Body of pancreas (tissue), 4 donors: Measurements from ENCODE around the gene SLC2A10.

Experiments
- CTCF ChIP-seq, 7 experiments: fragments of 450-650 bp in 4 of 7; fragments of 200-600 bp in 3 of 7; sonication (generic) in 3 of 7; IDR thresholded peaks; one replicate each; pipeline ENCODE4 v1.5.1; 2016 to 2019; ENCODE audit warnings: antibody characterized with exemption in 7 of 7
- POLR2A ChIP-seq, 3 donors: fragments of 450-650 bp; IDR thresholded peaks; one replicate each; pipeline ENCODE4 v1.6.1; 2016; ENCODE audit warnings: antibody characterized with exemption in 3 of 3, mild to moderate bottlenecking in 2 of 3

GRCh38 chr20:46696791-46697279, 12.6 kb upstream of the SLC2A10 start:
- TF ChIP-seq CTCF (IDR thresholded peaks at IDR 0.05) (no peak), POLR2A (IDR thresholded peaks at IDR 0.05) (no peak)
